Measurements from ENCODE around the gene ADGRL3.

ADGRL3 gene

GRCh38 chr4:61882381-61882780 is 682.3 kb downstream of the ADGRL3 start:
- H3K4me1 ChIP-seq (ENCODE audit: insufficient read depth, low read length) = no peaks in the 10 kb centered on the region
- H3K9ac ChIP-seq (ENCODE audit: low read length) = no peak overlapping the region
- H3K36me3 ChIP-seq (ENCODE audit: insufficient read depth, low read length) = no peaks in the 10 kb centered on the region
- no peaks in the 10 kb centered on the region for H3K9me3 ChIP-seq (ENCODE audit: low read length)
- no peak overlapping the region for H3K27ac ChIP-seq (ENCODE audit: low read depth, low read length)
- H3K4me3 ChIP-seq (ENCODE audit: low read depth in 1 of 2, low read length in 2 of 2) = no peak overlapping the region
- no peaks in the 10 kb centered on the region for H3K27me3 ChIP-seq (ENCODE audit: control insufficient read depth in 1 of 2, insufficient read depth in 2 of 2, low read length in 2 of 2)

- Histone ChIP-seq H3K4me1 (ENCODE audit: insufficient read depth, low read length) (no peaks in the 10 kb centered on the region), H3K27ac (ENCODE audit: low read depth, low read length) (no peak overlapping the region), H3K27me3 (ENCODE audit: control insufficient read depth in 1 of 2, insufficient read depth in 2 of 2, low read length in 2 of 2) (no peaks in the 10 kb centered on the region)
Measured at GRCh38 chr4:61886131-61886530, 686.0 kb downstream of the ADGRL3 start.

GRCh38 chr4:61889117-61889516 is 689.0 kb downstream of the ADGRL3 start:
- Histone ChIP-seq H3K4me3 (ENCODE audit: low read depth in 1 of 2, low read length in 2 of 2) (no peak overlapping the region), H3K36me3 (ENCODE audit: insufficient read depth, low read length) (no peaks in the 10 kb centered on the region), H3K9ac (ENCODE audit: low read length) (no peak overlapping the region), H3K4me1 (ENCODE audit: insufficient read depth, low read length) (no peaks in the 10 kb centered on the region), H3K27me3 (ENCODE audit: control insufficient read depth in 1 of 2, insufficient read depth in 2 of 2, low read length in 2 of 2) (no peaks in the 10 kb centered on the region), H3K27ac (ENCODE audit: low read depth, low read length) (no peak overlapping the region), H3K9me3 (ENCODE audit: low read length) (no peaks in the 10 kb centered on the region)

More at GRCh38 chr4:61886131-61886530, 686.0 kb downstream of the ADGRL3 start:
- no peaks in the 10 kb centered on the region for H3K36me3 ChIP-seq (ENCODE audit: insufficient read depth, low read length)
- no peak overlapping the region for H3K4me3 ChIP-seq (ENCODE audit: low read depth in 1 of 2, low read length in 2 of 2)
- H3K9me3 ChIP-seq (ENCODE audit: low read length) = no peaks in the 10 kb centered on the region
- H3K9ac ChIP-seq (ENCODE audit: low read length) = no peak overlapping the region

- no peak overlapping the region for H3K9ac ChIP-seq (ENCODE audit: low read length)
- H3K27me3 ChIP-seq (ENCODE audit: control insufficient read depth in 1 of 2, insufficient read depth in 2 of 2, low read length in 2 of 2) = no peaks in the 10 kb centered on the region
- H3K36me3 ChIP-seq (ENCODE audit: insufficient read depth, low read length) = no peaks in the 10 kb centered on the region
- no peak overlapping the region for H3K4me3 ChIP-seq (ENCODE audit: low read depth in 1 of 2, low read length in 2 of 2)
- no peaks in the 10 kb centered on the region for H3K4me1 ChIP-seq (ENCODE audit: insufficient read depth, low read length)
- H3K27ac ChIP-seq (ENCODE audit: low read depth, low read length) = no peak overlapping the region
- no peaks in the 10 kb centered on the region for H3K9me3 ChIP-seq (ENCODE audit: low read length)
Measured at GRCh38 chr4:61890321-61890720, 690.2 kb downstream of the ADGRL3 start.

GRCh38 chr4:61891953-61892352 is 691.8 kb downstream of the ADGRL3 start:
- H3K27ac ChIP-seq (ENCODE audit: low read depth, low read length) = no peak overlapping the region
- H3K27me3 ChIP-seq (ENCODE audit: control insufficient read depth in 1 of 2, insufficient read depth in 2 of 2, low read length in 2 of 2) = no peaks in the 10 kb centered on the region
- H3K36me3 ChIP-seq (ENCODE audit: insufficient read depth, low read length) = no peaks in the 10 kb centered on the region
- no peak overlapping the region for H3K4me3 ChIP-seq (ENCODE audit: low read depth in 1 of 2, low read length in 2 of 2)
- no peak overlapping the region for H3K9ac ChIP-seq (ENCODE audit: low read length)
- no peaks in the 10 kb centered on the region for H3K4me1 ChIP-seq (ENCODE audit: insufficient read depth, low read length)
- no peaks in the 10 kb centered on the region for H3K9me3 ChIP-seq (ENCODE audit: low read length)

GRCh38 chr4:61896634-61897033 is 696.5 kb downstream of the ADGRL3 start:
- H3K4me1 ChIP-seq (ENCODE audit: insufficient read depth, low read length) = no peaks in the 10 kb centered on the region
- no peaks in the 10 kb centered on the region for H3K36me3 ChIP-seq (ENCODE audit: insufficient read depth, low read length)

GRCh38 chr4:61909031-61909430 is 708.9 kb downstream of the ADGRL3 start:
- Histone ChIP-seq H3K9ac (ENCODE audit: low read length) (no peak overlapping the region), H3K4me1 (ENCODE audit: insufficient read depth, low read length) (no peaks in the 10 kb centered on the region), H3K27ac (ENCODE audit: low read depth, low read length) (no peak overlapping the region), H3K27me3 (ENCODE audit: control insufficient read depth in 1 of 2, insufficient read depth in 2 of 2, low read length in 2 of 2) (no peaks in the 10 kb centered on the region), H3K36me3 (ENCODE audit: insufficient read depth, low read length) (no peaks in the 10 kb centered on the region), H3K9me3 (ENCODE audit: low read length) (no peaks in the 10 kb centered on the region), H3K4me3 (ENCODE audit: low read depth in 1 of 2, low read length in 2 of 2) (no peak overlapping the region)

More at GRCh38 chr4:61896634-61897033, 696.5 kb downstream of the ADGRL3 start:
- Histone ChIP-seq H3K27me3 (ENCODE audit: control insufficient read depth in 1 of 2, insufficient read depth in 2 of 2, low read length in 2 of 2) (no peaks in the 10 kb centered on the region), H3K9ac (ENCODE audit: low read length) (no peak overlapping the region), H3K27ac (ENCODE audit: low read depth, low read length) (no peak overlapping the region), H3K4me3 (ENCODE audit: low read depth in 1 of 2, low read length in 2 of 2) (no peak overlapping the region), H3K9me3 (ENCODE audit: low read length) (no peaks in the 10 kb centered on the region)

- no peaks in the 10 kb centered on the region for H3K9me3 ChIP-seq (ENCODE audit: low read length)
- H3K27ac ChIP-seq (ENCODE audit: low read depth, low read length) = no peak overlapping the region
- no peaks in the 10 kb centered on the region for H3K36me3 ChIP-seq (ENCODE audit: insufficient read depth, low read length)
- no peaks in the 10 kb centered on the region for H3K27me3 ChIP-seq (ENCODE audit: control insufficient read depth in 1 of 2, insufficient read depth in 2 of 2, low read length in 2 of 2)
- H3K9ac ChIP-seq (ENCODE audit: low read length) = no peak overlapping the region
- no peaks in the 10 kb centered on the region for H3K4me1 ChIP-seq (ENCODE audit: insufficient read depth, low read length)
- no peak overlapping the region for H3K4me3 ChIP-seq (ENCODE audit: low read depth in 1 of 2, low read length in 2 of 2)
Measured at GRCh38 chr4:61911313-61911756, 711.2 kb downstream of the ADGRL3 start.

- Histone ChIP-seq H3K27me3 (ENCODE audit: control insufficient read depth in 1 of 2, insufficient read depth in 2 of 2, low read length in 2 of 2) (no peaks in the 10 kb centered on the region), H3K4me1 (ENCODE audit: insufficient read depth, low read length) (no peaks in the 10 kb centered on the region), H3K27ac (ENCODE audit: low read depth, low read length) (no peak overlapping the region), H3K9me3 (ENCODE audit: low read length) (no peaks in the 10 kb centered on the region), H3K36me3 (ENCODE audit: insufficient read depth, low read length) (no peaks in the 10 kb centered on the region), H3K4me3 (ENCODE audit: low read depth in 1 of 2, low read length in 2 of 2) (no peak overlapping the region), H3K9ac (ENCODE audit: low read length) (no peak overlapping the region)
Measured at GRCh38 chr4:61913619-61914018, 713.5 kb downstream of the ADGRL3 start.

- H3K27ac ChIP-seq (ENCODE audit: low read depth, low read length) = no peak overlapping the region
- H3K27me3 ChIP-seq (ENCODE audit: control insufficient read depth in 1 of 2, insufficient read depth in 2 of 2, low read length in 2 of 2) = no peaks in the 10 kb centered on the region
- H3K36me3 ChIP-seq (ENCODE audit: insufficient read depth, low read length) = no peaks in the 10 kb centered on the region
- H3K9ac ChIP-seq (ENCODE audit: low read length) = no peak overlapping the region
- no peaks in the 10 kb centered on the region for H3K9me3 ChIP-seq (ENCODE audit: low read length)
- no peaks in the 10 kb centered on the region for H3K4me1 ChIP-seq (ENCODE audit: insufficient read depth, low read length)
- no peak overlapping the region for H3K4me3 ChIP-seq (ENCODE audit: low read depth in 1 of 2, low read length in 2 of 2)
Measured at GRCh38 chr4:61915501-61915900, 715.4 kb downstream of the ADGRL3 start.

- H3K4me1 ChIP-seq (ENCODE audit: insufficient read depth, low read length) = no peaks in the 10 kb centered on the region
Measured at GRCh38 chr4:61918507-61918906, 718.4 kb downstream of the ADGRL3 start.

GRCh38 chr4:61918987-61919386 is 718.9 kb downstream of the ADGRL3 start:
- H3K4me1 ChIP-seq (ENCODE audit: insufficient read depth, low read length) = no peaks in the 10 kb centered on the region
- H3K27me3 ChIP-seq (ENCODE audit: control insufficient read depth in 1 of 2, insufficient read depth in 2 of 2, low read length in 2 of 2) = no peaks in the 10 kb centered on the region
- no peaks in the 10 kb centered on the region for H3K9me3 ChIP-seq (ENCODE audit: low read length)
- H3K36me3 ChIP-seq (ENCODE audit: insufficient read depth, low read length) = no peaks in the 10 kb centered on the region
- H3K4me3 ChIP-seq (ENCODE audit: low read depth in 1 of 2, low read length in 2 of 2) = no peak overlapping the region
- H3K27ac ChIP-seq (ENCODE audit: low read depth, low read length) = no peak overlapping the region
- H3K9ac ChIP-seq (ENCODE audit: low read length) = no peak overlapping the region

More at GRCh38 chr4:61918507-61918906, 718.4 kb downstream of the ADGRL3 start:
- H3K9ac ChIP-seq (ENCODE audit: low read length) = no peak overlapping the region
- H3K9me3 ChIP-seq (ENCODE audit: low read length) = no peaks in the 10 kb centered on the region
- H3K36me3 ChIP-seq (ENCODE audit: insufficient read depth, low read length) = no peaks in the 10 kb centered on the region
- no peaks in the 10 kb centered on the region for H3K27me3 ChIP-seq (ENCODE audit: control insufficient read depth in 1 of 2, insufficient read depth in 2 of 2, low read length in 2 of 2)
- H3K4me3 ChIP-seq (ENCODE audit: low read depth in 1 of 2, low read length in 2 of 2) = no peak overlapping the region
- H3K27ac ChIP-seq (ENCODE audit: low read depth, low read length) = no peak overlapping the region

All from muscle layer of colon (tissue), 2 donors.